Loucy (cell line): ENCODE measurements around the gene CACUL1.

Source experiments
- CTCF ChIP-seq: fragments of 200-600 bp; sonication (generic); conservative IDR thresholded peaks from 2 replicates; pipeline ENCODE4 v1.5.1; 2014; ENCODE audit warnings: mild to moderate bottlenecking, antibody characterized with exemption, low read length
- EZH2phosphoT487 ChIP-seq: fragments of 200-600 bp; IDR thresholded peaks from 2 replicates; pipeline ENCODE4 v1.6.1; 2018; ENCODE audit warnings: antibody characterized with exemption, mild to moderate bottlenecking, moderate library complexity, borderline replicate concordance

DNA sequence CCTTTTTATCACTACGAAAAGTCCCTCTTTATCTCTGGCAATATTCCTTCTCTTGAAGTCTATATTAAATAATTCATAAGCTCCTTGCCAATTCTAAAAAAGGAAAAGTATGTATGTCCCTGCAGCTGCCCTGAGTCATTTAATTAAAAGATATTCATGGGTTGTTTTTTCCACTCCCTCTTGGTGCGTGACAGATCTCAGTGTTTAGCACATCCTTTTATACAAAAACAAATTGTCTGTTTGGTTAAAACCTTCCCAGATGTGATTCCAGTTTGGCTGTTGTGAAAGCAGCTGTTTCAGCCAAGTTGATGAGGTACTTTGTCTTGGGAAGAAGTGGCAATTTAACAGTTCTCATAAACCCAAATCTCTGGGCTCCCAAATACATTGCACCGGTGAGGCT is 125.6 kb downstream of the CACUL1 start:
- TF ChIP-seq CTCF, result no peak
- TF ChIP-seq EZH2phosphoT487, result no peak
